DOHH2 (cell line): ENCODE measurements around the gene RORB.

ENCODE experiments used
- H3F3A ChIP-seq: fragments of 200-600 bp; sonication (generic), shearing (Covaris generic); 2 replicates; pipeline ENCODE4 v1.6.0; 2016; ENCODE audit warnings: antibody characterized with exemption, mild to moderate bottlenecking; ENCODE audit not compliant: control insufficient read depth, insufficient read depth
- H3K27ac ChIP-seq: fragments of 200-600 bp; sonication (generic); 2 replicates; pipeline ENCODE4 v1.5.1; 2014; ENCODE audit warnings: low read depth, mild to moderate bottlenecking, low read length, moderate library complexity
- H3K27me3 ChIP-seq: fragments of 200-600 bp; sonication (generic); 2 replicates; pipeline ENCODE4 v1.6.1; 2014; ENCODE audit warnings: mild to moderate bottlenecking, low read length, mixed read lengths; ENCODE audit not compliant: control insufficient read depth
- H3K36me3 ChIP-seq: fragments of 200-600 bp; sonication (generic); 2 replicates; pipeline ENCODE4 v1.6.1; 2014; ENCODE audit warnings: mild to moderate bottlenecking, low read length, moderate library complexity, mixed read lengths; ENCODE audit not compliant: control insufficient read depth
- H3K4me1 ChIP-seq: fragments of 200-600 bp; sonication (generic); 2 replicates; pipeline ENCODE4 v1.6.1; 2014; ENCODE audit warnings: mild to moderate bottlenecking, low read length, mixed read lengths; ENCODE audit not compliant: control insufficient read depth
- H3K4me2 ChIP-seq: fragments of 200-600 bp; sonication (generic); 2 replicates; pipeline ENCODE4 v1.6.0; 2014; ENCODE audit warnings: mild to moderate bottlenecking, low read length, moderate library complexity
- H3K4me3 ChIP-seq: fragments of 200-600 bp; sonication (generic); 2 replicates; pipeline ENCODE4 v1.5.1; 2014; ENCODE audit warnings: mild to moderate bottlenecking, low read length, mixed read lengths
- H3K79me2 ChIP-seq: fragments of 200-600 bp; sonication (generic); 2 replicates; pipeline ENCODE4 v1.6.1; 2014; ENCODE audit warnings: mild to moderate bottlenecking, low read length, mixed read lengths; ENCODE audit not compliant: control insufficient read depth
- H3K9me2 ChIP-seq: fragments of 200-600 bp; sonication (generic); replicated peaks from 2 replicates; pipeline ENCODE4 v1.6.1; 2014; ENCODE audit warnings: mild to moderate bottlenecking, low read length, mixed read lengths; ENCODE audit not compliant: control insufficient read depth
- H3K9me3 ChIP-seq: fragments of 200-600 bp; sonication (generic); 2 replicates; pipeline ENCODE4 v1.6.1; 2014; ENCODE audit warnings: antibody characterized with exemption, low read length, mixed read lengths; ENCODE audit not compliant: control insufficient read depth, insufficient read depth
- H4K20me1 ChIP-seq: fragments of 200-600 bp; sonication (generic); 2 replicates; pipeline ENCODE4 v1.6.0; 2014; ENCODE audit warnings: low read depth, mild to moderate bottlenecking, antibody characterized with exemption, low read length, moderate library complexity; ENCODE audit not compliant: control insufficient read depth, insufficient read depth
- EZH2phosphoT487 ChIP-seq: fragments of 200-600 bp; sonication (generic); IDR thresholded peaks from 2 replicates; pipeline ENCODE4 v1.6.1; 2017; ENCODE audit warnings: borderline replicate concordance, mild to moderate bottlenecking, antibody characterized with exemption, low read length, moderate library complexity, mixed read lengths
- TF ChIP-seq, protein P1 (sequence below): fragments of 200-600 bp; sonication (generic); IDR thresholded peaks from one replicate; pipeline ENCODE4 v1.5.1; 2014; ENCODE audit warnings: antibody characterized with exemption, mild to moderate bottlenecking, low read depth, low read length; ENCODE audit not compliant: poor library complexity, severe bottlenecking

The RORB gene

DNA sequence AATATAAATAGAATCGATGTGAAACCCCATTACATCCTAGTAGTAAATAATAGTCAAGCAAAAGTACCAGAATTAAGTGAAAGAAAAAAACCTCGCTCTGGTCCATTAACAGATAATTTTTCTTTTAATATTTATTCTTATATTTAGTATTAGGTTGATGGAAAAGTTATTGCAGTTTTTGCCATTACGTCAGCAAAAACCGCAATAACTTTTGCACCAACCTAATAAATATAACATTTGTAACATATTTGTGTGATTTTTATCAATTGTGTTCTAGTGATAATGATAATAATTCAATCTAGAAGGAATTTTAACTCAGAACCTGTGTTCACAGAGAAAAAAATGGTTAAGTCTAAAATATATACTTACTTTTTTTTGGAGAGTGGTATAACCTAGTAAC is 16.1 kb downstream of the RORB start:
- H3K36me3 ChIP-seq, result no peaks in the 10 kb centered on the region
- H3K27ac ChIP-seq, result no peak overlapping the region
- H3K4me1 ChIP-seq, result no peaks in the 10 kb centered on the region
- no peak overlapping the region for H3K4me3 ChIP-seq
- H3K4me2 ChIP-seq, result no peak overlapping the region
- no peaks in the 10 kb centered on the region for H3F3A ChIP-seq
- H4K20me1 ChIP-seq, result no peaks in the 10 kb centered on the region
- no peaks in the 10 kb centered on the region for H3K9me3 ChIP-seq
- H3K27me3 ChIP-seq, result no peaks in the 10 kb centered on the region
- H3K79me2 ChIP-seq, result no peaks in the 10 kb centered on the region
- no peaks in the 10 kb centered on the region for H3K9me2 ChIP-seq
- TF ChIP-seq, protein P1, sequence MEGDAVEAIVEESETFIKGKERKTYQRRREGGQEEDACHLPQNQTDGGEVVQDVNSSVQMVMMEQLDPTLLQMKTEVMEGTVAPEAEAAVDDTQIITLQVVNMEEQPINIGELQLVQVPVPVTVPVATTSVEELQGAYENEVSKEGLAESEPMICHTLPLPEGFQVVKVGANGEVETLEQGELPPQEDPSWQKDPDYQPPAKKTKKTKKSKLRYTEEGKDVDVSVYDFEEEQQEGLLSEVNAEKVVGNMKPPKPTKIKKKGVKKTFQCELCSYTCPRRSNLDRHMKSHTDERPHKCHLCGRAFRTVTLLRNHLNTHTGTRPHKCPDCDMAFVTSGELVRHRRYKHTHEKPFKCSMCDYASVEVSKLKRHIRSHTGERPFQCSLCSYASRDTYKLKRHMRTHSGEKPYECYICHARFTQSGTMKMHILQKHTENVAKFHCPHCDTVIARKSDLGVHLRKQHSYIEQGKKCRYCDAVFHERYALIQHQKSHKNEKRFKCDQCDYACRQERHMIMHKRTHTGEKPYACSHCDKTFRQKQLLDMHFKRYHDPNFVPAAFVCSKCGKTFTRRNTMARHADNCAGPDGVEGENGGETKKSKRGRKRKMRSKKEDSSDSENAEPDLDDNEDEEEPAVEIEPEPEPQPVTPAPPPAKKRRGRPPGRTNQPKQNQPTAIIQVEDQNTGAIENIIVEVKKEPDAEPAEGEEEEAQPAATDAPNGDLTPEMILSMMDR, result no peak
- TF ChIP-seq EZH2phosphoT487, result no peak

DNA sequence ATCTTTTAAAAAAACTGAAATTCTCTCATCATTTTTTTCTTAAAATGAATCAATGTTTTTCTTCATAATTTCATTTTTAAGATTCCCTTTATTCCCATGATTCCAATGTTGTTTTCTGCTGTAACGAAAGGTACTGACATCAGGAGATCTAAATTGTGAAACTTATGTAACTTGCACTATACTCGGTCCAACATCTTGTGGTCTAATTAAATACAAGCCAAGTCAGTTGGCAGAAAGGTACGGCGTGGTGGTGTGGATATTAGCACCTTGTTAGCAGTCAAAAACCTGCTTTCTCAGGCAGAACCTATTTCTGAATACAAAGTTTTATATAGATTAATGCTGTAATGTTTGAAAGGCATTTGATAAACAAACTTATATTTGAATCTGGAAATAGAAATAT is 20.1 kb downstream of the RORB start:
- Histone ChIP-seq H4K20me1 (no peaks in the 10 kb centered on the region), H3K79me2 (no peaks in the 10 kb centered on the region), H3F3A (no peaks in the 10 kb centered on the region), H3K27me3 (no peaks in the 10 kb centered on the region), H3K9me3 (no peaks in the 10 kb centered on the region), H3K4me1 (no peaks in the 10 kb centered on the region), H3K36me3 (no peaks in the 10 kb centered on the region), H3K9me2 (no peaks in the 10 kb centered on the region), H3K27ac (no peak overlapping the region), H3K4me2 (no peak overlapping the region), H3K4me3 (no peak overlapping the region)
- no peak for TF ChIP-seq EZH2phosphoT487
- TF ChIP-seq, protein P1, result no peak

DNA sequence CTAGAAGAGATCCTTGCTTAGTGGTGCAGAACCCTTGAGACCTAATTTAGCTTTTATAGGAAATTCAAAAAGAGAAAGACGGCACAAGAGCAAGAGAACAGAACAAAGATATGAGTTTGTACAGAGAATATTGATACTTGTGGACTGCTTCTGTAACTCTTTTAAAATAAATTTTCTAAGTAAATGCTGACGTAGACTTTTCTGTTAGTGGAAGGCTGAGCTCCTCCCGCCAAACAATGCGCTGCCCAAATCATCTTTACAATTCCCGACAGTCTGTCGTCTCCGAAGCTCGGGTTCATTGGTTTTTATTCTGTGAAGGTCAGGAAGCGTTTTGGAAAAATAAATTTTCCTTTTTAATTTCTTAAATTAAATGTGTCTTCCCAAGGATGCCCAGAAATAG is 22.3 kb downstream of the RORB start:
- no peaks in the 10 kb centered on the region for H3K9me2 ChIP-seq
- H3F3A ChIP-seq, result no peaks in the 10 kb centered on the region
- no peak overlapping the region for H3K4me2 ChIP-seq
- no peaks in the 10 kb centered on the region for H4K20me1 ChIP-seq
- no peaks in the 10 kb centered on the region for H3K79me2 ChIP-seq
- no peak overlapping the region for H3K4me3 ChIP-seq
- no peaks in the 10 kb centered on the region for H3K4me1 ChIP-seq
- no peaks in the 10 kb centered on the region for H3K9me3 ChIP-seq
- H3K36me3 ChIP-seq, result no peaks in the 10 kb centered on the region
- TF ChIP-seq, protein P1, result no peak
- TF ChIP-seq EZH2phosphoT487, result no peak
- no peaks in the 10 kb centered on the region for H3K27me3 ChIP-seq
- no peak overlapping the region for H3K27ac ChIP-seq

DNA sequence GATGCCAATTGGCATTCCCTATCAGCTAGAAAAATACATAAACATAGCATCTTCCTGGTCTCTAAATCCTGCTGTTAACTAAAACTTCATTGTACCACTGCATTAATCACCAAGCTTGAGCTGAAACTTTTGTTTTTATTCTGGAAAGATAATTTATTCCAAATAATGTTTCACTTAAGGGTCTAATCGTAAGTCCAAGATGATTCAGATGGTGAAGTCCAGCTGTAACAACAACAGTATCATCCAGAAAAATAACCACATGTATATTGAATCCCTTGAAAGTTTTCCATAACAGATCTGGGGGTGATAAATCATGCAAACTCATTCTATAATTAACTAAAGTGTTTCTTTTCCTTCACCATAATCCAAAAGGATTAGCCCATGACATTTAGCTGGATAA is 23.9 kb downstream of the RORB start:
- Histone ChIP-seq H3K4me3 (no peak overlapping the region), H3K27me3 (no peaks in the 10 kb centered on the region), H3K4me1 (no peaks in the 10 kb centered on the region), H3K36me3 (no peaks in the 10 kb centered on the region), H3K9me3 (no peaks in the 10 kb centered on the region), H3K27ac (no peak overlapping the region), H3F3A (no peaks in the 10 kb centered on the region), H4K20me1 (no peaks in the 10 kb centered on the region), H3K79me2 (no peaks in the 10 kb centered on the region), H3K4me2 (no peak overlapping the region), H3K9me2 (no peaks in the 10 kb centered on the region)
- no peak for TF ChIP-seq EZH2phosphoT487
- TF ChIP-seq, protein P1, result no peak
